Activated CD4-positive, alpha-beta T cell treated with anti-CD3 and anti-CD28 coated beads, Interleukin-2, amount 50 U/mL, for 1 hour (primary cell): Measurements from ENCODE around the gene ENKD1.
"Not testable (repeated sequence)": the region's sequence is repeated elsewhere in the genome, so short reads cannot be mapped to it uniquely, and the experiment has no call there.

Experiments used
- DNase-seq: peaks from one replicate; pipeline ENCODE4 v3.0.0-alpha.2; 2020

Gene ENKD1, protein sequence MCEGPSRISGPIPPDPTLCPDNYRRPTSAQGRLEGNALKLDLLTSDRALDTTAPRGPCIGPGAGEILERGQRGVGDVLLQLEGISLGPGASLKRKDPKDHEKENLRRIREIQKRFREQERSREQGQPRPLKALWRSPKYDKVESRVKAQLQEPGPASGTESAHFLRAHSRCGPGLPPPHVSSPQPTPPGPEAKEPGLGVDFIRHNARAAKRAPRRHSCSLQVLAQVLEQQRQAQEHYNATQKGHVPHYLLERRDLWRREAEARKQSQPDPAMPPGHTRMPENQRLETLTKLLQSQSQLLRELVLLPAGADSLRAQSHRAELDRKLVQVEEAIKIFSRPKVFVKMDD

GRCh38 chr16:67666559-67667452, at the start of gene ENKD1, which contains the start of gene C16orf86:
ENKD1 (minus strand) TSS chr16:67666750; CDS start chr16:67666442, 308 bp downstream.
C16orf86 (plus strand) TSS chr16:67666814; CDS start chr16:67666971, 157 bp downstream.
- DNase-seq = peak; percentile 79

- DNase-seq = no peak
These were observed 49.5 kb upstream of the ENKD1 start for GRCh38 chr16:67716097-67716496.

GRCh38 chr16:67714522-67714921, 48.0 kb upstream of the ENKD1 start:
- DNase-seq = no peak

DNA sequence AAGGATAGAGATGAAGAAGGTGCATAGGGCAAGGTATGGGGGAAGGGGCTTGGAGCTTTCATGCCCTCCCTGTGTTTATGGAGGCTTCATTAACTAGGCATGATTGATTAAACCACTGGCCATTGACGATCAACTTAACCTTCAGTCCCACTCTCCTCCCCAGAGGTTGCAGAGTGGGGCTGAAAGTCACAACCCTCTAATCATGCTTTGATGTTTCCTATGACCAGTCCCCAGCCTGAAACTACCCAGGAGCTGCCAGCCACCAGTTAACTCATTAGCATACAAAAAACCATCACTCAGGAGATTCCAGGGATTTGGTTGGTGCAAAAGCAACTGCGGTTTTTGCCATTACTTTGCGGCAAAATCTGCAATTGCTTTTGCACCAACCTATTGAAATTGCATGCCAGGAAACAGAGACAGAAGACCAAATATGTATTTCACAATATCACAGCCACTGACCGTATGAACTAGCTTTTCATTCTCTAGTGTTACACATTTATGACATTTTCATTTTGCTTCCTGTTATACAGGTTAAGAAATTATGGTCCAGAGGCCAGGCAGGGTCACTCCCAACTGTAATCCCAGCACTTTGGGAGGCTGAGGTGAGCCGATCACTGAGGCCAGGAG, 47.2 kb upstream of the ENKD1 start:
- no peak for DNase-seq

GRCh38 chr16:67710607-67711006, 44.1 kb upstream of the ENKD1 start:
- no peak for DNase-seq

GRCh38 chr16:67709050-67709449, 42.5 kb upstream of the ENKD1 start:
- DNase-seq = no peak

- DNase-seq = no peak
These were observed 41.8 kb upstream of the ENKD1 start for GRCh38 chr16:67708368-67708771.

DNA sequence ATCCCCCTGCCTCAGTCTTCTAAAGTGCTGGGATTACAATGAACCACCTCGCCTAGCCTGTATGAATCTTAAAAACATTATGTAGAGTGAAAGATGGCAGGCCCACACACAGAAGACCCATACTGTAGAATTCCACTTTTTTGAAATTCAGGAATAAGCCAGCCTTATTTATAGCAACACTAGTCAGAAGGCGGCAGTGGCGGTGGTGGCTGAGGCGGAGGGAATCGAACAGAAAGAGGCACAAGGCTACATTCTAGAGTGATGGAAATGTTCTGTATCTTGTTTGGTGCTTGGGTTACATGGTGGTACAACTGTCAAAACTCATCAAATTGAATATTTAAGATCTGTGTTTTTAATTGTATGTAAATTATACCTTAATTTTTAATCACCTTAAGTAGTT, 41.2 kb upstream of the ENKD1 start:
- DNase-seq = no peak

GRCh38 chr16:67707210-67707609, 40.7 kb upstream of the ENKD1 start:
- no peak for DNase-seq

DNA sequence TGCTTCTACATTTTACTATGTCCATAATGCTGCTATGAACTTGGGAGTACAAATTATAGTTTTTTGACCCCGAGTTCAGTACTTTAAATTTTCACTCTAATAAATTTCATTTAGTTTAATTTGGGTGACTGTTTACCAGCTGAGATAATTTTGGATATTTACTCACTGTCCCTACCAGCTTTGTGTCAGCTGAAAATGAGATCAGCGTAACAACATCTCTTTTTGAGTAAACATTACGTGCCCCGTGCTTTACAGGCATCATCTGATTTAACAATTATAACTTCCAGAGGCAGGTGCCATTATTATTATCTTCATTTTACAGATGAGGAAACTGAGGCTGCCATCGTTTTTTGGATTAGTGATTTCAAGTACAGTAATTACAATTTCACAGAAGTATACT, 37.6 kb upstream of the ENKD1 start:
- DNase-seq = no peak

- no peak for DNase-seq
These were observed 37.1 kb upstream of the ENKD1 start for GRCh38 chr16:67703626-67704025.

DNA sequence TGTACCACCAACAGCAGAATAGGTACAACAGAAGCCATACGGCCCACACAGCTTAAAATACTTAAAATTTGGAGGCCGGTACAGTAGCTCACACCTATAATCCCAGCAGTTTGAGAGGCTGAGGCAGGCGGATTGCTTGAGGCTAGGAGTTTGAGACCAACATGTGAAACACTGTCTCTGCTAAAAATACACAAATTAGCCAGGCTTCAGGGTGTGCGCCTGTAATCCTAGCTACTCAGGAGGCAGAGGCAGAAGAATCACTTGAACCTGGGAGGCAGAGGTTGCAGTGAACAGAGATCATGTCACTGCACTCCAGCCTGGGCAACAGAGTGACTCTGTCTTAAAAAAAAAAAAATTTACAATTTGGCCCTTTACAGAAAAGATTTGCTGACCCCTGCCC, 35.6 kb upstream of the ENKD1 start:
- DNase-seq = no peak

- no peak for DNase-seq
These were observed 34.9 kb upstream of the ENKD1 start for GRCh38 chr16:67701420-67701819.

GRCh38 chr16:67699265-67699664, 32.7 kb upstream of the ENKD1 start:
- DNase-seq = no peak

- DNase-seq = no peak
These were observed 31.1 kb upstream of the ENKD1 start for GRCh38 chr16:67697422-67698185.

- no peak for DNase-seq
These were observed 28.1 kb upstream of the ENKD1 start for GRCh38 chr16:67694611-67695010.

- DNase-seq = not testable (repeated sequence)
These were observed 27.2 kb upstream of the ENKD1 start for GRCh38 chr16:67693517-67694285.

GRCh38 chr16:67685388-67686112, 19.0 kb upstream of the ENKD1 start:
- DNase-seq = no peak

GRCh38 chr16:67683767-67684166, 17.2 kb upstream of the ENKD1 start:
- DNase-seq = no peak

- DNase-seq = no peak
These were observed 13.7 kb upstream of the ENKD1 start for GRCh38 chr16:67679935-67680897.
